Right ventricle myocardium inferior (tissue), 1 donor: ENCODE results near the gene PPFIA4. TPM values are rescaled to one million over a fixed set of nuclear protein-coding genes. Genes with fewer than 3 reads are reported as not detected.
A peak's percentile ranks its signal among the peaks of the same experiment; 100 is the strongest.

ENCODE experiments used
- ATAC-seq: fragments of 200-7000 bp; cut with Tn5 transposase; one replicate; pipeline ENCODE4 v1.9.1; 2020; ENCODE audit warnings: mild to moderate bottlenecking, moderate library complexity
- DNase-seq: peaks from one replicate; pipeline ENCODE4 v3.0.0; 2021; ENCODE audit errors: missing footprints
- intact Hi-C: fragments of 100-400 bp; cut with DNase I; formaldehyde crosslinking; loops from one replicate; pipeline ENCODE4 v1.11.0; 2022
- total RNA-seq: library from RNA; stranded (reverse); fragmentation: NEBNext Ultra II Directional; extraction: Animal tissue kit (Norgen Biotek cat#: 25700); gene quantifications from one replicate; pipeline ENCODE4 v1.2.1, GENCODE V29; 2021
- donor health status: DM: no; HTN: yes; CAD: no; lungs with severe emphysema.

The PPFIA4 gene
- total RNA-seq, 1 donor from 2014 or later, result 22.2 TPM

DNA sequence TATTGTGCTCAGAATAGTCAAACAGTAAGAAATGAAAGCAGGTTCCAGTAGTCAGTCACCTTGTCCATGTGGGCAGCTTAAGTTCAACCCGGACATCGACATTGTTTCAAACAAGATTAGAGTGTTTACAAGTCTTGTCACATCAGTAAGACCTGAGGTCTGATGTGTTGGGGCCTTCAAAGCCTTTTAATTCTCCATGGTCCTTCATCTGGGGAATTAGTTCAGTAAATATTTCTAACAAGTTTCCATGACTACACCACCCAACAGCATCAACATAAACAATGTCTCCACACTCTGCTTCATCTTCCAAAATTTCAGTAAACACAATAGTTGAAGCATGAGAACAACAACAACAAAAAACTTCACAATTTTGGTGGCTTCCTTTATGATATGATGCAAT is 86.2 kb downstream of the PPFIA4 start:
- intact Hi-C loops, result no loop called here
- no peak for DNase-seq
- ATAC-seq, result no peak

- DNase-seq (no peak), ATAC-seq (no peak)
- intact Hi-C loops, result no loop called here
Observed at GRCh38 chr1:203113308-203113707, 87.0 kb downstream of the PPFIA4 start.

DNA sequence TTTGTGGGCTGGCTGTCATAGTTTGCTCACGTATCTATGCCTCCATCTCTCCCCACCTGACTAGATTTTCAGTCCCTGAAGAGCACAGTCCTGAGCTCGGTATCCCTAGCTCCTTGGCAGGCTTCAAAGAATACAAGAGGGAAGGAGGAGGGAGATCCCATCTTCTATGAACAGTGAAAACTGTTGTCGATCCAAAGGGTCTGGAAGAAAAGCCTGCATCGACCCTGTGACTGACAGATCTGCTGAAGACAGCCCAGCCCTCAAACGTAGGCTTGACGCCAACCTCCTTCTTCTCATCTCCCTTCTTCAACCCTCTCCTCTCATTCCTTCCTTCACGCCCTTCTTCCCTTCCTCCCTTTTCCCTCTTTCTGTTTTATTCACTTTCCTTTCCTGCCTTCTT is 87.9 kb downstream of the PPFIA4 start:
- DNase-seq (no peak), ATAC-seq (no peak)
- intact Hi-C loops, result no loop called here

GRCh38 chr1:203116091-203116820 is 90.0 kb downstream of the PPFIA4 start:
- no peak for DNase-seq
- no peak for ATAC-seq
- intact Hi-C loops, result loop anchor here (2.0 kb wide), 1 partner anchor 101 kb away; no protein-coding TSS in a partner anchor

- peak; percentile 94 for ATAC-seq
- DNase-seq, result peak; percentile 89
- intact Hi-C loops, result loop anchor here (1.0 to 2.0 kb wide), 2 partner anchors 54 to 99 kb away; no protein-coding TSS in a partner anchor
Observed at GRCh38 chr1:203117611-203118575, 91.6 kb downstream of the PPFIA4 start.

DNA sequence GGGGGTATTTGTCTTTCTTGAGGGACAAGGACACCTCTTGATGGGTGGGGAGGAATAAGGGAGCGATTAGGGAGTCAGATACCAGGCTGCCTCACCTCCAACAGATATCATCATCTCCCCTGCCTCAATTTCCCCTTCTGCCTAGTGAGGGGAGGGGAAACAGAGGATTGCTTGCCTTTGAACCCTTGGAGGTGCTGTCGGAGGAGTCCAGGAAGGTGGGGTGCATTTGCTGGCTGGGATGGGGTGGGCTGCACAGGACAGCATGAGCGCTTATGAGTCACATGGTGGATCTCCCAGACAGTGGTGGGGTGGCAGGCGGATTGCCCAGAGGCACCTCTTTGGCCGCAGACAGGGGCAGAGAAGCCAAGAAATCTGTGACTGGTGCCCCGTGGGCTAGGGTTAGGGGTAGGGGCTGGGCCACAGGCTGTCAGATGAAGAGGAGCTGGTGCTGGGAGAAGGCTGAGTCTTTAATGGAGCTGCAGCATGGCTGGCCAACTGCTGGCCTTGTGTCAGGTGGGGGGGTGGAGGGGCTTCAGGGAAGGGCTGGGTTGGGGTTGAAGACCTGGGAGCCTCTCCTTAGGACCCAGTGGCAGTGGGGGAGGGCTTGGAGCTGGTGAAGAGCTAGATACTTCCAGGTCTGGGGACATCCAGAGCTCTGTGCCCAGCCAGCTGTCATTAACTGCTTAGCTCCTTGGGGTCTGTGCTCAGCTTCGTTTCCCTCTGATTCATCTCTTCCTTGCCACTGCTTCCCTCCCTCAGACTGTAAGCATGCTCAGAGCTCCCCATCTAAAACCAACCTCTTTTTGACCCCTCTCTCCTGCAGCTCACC is 94.2 kb downstream of the PPFIA4 start:
- ATAC-seq, result no peak
- intact Hi-C loops, result no loop called here
- no peak for DNase-seq

DNA sequence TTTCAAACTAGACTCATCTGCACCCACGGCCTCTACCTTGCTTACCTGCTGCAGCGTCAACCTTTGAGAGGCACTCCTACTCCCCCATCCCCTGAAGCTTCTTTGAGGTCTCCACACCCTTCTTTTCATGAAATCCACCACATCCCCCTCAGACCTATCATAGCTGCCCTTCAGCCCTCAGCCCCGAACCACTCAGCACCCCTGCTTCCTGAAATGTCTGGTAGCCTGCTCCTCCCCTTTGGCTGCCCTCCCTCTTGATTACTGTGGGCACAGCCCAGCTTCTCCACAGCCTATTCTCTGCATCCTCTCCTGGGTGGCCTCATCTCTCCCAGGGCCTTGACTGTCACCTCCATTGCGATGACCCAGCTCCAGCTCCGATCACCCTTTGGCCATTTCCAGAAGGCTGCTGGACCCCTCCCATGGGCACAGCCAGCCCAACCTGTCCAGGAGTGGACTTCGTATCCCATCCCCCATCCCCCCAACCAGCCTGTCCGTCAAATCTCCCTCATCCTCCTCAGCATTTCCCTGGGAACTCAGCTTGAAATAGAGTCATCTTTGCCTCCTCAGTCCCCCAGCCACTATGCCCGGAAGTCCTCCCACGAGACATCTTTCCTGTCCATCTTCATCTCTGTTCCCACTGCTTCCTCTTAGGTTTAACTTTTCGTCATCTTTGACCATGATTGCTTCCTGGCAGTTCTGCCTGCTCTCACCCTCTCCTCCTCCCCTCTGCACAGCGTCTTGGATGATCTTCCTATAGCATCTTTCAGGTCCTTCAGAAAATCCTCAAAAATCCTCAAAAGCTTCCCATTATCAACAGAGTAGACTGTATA is 95.1 kb downstream of the PPFIA4 start:
- no peak for DNase-seq
- intact Hi-C loops, result no loop called here

DNA sequence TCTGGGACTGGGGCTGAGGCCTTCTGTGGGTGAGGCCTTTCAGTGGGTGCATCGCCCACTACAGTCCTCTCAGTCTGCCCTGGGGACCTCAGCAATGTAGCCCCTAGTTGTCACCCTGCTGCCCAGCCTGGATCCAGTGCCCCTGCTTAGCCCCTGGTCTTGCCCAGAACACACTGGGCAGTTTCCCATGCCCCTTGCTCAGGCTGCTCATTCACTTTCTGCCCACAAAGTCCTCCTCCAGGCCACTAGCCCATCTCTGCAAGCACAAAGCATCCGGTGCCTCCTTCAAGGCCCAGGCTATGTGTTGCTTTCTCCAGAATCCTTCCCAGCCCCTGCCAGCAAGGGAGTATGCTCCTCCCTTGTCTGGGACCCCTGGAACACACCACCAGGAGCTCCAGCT is 95.9 kb downstream of the PPFIA4 start:
- intact Hi-C loops, result no loop called here
- ATAC-seq, result no peak
- no peak for DNase-seq

More for the DNA sequence above, 95.1 kb downstream of the PPFIA4 start:
- ATAC-seq, result no peak

GRCh38 chr1:203124011-203124410 is 97.7 kb downstream of the PPFIA4 start:
- intact Hi-C loops, result no loop called here
- ATAC-seq (no peak), DNase-seq (no peak)

GRCh38 chr1:203124546-203125317 is 98.4 kb downstream of the PPFIA4 start:
- DNase-seq (no peak), ATAC-seq (no peak)
- intact Hi-C loops, result loop anchor here (5.0 kb wide), 1 partner anchor 87 kb away; no protein-coding TSS in a partner anchor

- intact Hi-C loops, result loop anchor here (5.0 kb wide), 1 partner anchor 89 kb away; no protein-coding TSS in a partner anchor
- ATAC-seq (no peak), DNase-seq (no peak)
Observed at GRCh38 chr1:203126151-203126865, 100.0 kb downstream of the PPFIA4 start.

- intact Hi-C loops, result loop anchor here (5.0 kb wide), 1 partner anchor 90 kb away; no protein-coding TSS in a partner anchor
- no peak for ATAC-seq
- DNase-seq, result no peak
Observed at GRCh38 chr1:203126866-203127665, 100.8 kb downstream of the PPFIA4 start.

- intact Hi-C loops, result loop anchor here (5.0 kb wide), 1 partner anchor 91 kb away; no protein-coding TSS in a partner anchor
- DNase-seq (no peak), ATAC-seq (peak; percentile 88)
Observed at GRCh38 chr1:203127666-203128430, 101.6 kb downstream of the PPFIA4 start, which contains the start of gene ADORA1. TSS of gene ADORA1 (plus strand) at chr1:203127726. CDS start at chr1:203128842, 1,116 bp downstream.

GRCh38 chr1:203128431-203128715 is 102.1 kb downstream of the PPFIA4 start:
- no peak for ATAC-seq
- DNase-seq, result no peak
- intact Hi-C loops, result loop anchor here (5.0 kb wide), 1 partner anchor 91 kb away; no protein-coding TSS in a partner anchor
